ENCODE measurements around the gene SORCS2.

Gene SORCS2

DNA sequence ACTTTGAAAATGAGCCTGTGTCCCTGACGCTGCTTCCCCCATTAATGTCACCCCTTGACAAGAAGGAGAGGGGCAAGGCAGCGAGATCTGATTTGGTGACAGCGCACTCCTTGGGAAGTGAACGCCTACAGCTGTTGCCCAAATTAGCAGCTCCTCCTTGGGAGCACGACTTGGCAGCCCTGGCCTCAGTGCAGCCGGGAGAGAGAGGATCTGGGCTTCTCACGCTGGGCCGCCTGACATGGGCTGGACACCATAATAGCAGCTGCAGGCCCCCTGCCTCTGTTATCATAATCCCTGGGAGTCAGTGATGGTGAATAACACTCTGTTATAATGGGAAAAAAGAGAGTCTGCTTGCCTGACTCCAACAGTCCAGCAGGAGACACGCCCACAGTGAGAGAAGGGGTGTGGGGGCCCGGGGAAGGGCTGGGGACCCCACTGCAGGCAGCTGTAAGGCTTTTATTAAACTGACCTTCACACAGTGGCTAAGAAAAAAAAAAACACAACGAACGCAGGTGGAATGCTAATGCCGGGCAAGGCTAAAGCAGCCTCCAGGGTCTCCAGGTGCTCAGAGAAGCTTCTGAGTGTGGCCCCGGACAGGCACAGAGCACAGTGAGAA, 169.1 kb downstream of the SORCS2 start:
- no peak for DNase-seq

DNA sequence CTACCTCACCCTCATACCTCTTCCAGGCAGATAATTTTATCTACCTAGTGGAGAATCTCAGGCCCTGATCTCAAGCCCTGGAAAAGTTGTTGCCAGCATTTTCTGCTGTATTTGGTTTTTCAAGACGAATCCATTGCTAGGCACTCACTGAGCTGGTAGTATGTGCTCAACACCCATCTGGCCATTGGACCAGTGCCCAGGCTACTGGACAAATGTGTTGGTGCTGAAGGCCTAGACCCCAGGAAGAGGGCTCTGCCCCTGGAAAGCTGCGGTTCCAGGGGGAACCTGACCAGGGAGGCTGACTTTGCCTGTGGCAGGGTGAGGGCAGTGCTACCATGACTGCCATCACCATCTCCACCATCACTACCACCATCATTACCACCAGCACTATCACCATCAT, 170.0 kb downstream of the SORCS2 start:
- no peak for DNase-seq

DNA sequence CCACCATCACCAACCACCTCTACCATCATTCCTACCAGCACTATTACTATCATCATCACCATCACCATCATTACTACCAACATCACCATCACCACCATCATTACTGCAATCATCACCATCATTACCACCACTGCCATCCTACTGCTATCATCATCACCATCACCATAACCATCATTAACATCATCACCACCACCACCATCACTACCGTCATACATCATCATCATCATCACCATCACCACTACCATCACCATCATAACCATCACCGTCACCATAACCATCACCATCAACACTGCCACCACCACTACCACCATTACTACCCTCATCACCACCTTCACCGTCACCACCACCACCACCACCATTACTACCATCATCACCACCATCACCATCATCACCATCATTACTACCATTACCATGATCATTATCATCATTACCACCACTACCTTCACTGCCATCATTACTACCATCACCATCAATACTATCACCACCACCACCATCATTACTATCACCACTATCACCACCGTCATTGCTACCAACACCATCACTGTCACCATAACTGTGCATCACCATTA, 170.6 kb downstream of the SORCS2 start:
- no peak for DNase-seq

DNA sequence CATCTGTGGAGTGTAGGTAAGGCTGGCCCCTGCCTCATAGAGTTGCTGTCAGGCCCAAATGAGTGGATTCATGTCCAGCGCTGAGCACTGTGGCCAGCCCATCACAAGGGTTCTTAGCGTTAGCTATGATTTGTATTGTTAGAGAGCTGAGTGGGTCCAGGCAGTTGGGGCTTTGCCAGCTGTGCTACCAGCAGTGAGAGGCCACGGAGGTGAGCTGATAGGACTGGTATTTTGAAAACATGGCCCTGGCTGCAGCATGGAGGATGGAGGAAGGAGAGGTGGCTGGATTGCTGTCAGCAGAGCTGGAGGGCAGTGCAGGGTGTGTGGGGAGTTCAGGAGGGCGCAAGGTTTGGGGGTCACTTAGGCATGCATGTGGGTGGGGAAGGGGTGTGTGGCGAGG, 172.6 kb downstream of the SORCS2 start:
- no peak for DNase-seq

DNA sequence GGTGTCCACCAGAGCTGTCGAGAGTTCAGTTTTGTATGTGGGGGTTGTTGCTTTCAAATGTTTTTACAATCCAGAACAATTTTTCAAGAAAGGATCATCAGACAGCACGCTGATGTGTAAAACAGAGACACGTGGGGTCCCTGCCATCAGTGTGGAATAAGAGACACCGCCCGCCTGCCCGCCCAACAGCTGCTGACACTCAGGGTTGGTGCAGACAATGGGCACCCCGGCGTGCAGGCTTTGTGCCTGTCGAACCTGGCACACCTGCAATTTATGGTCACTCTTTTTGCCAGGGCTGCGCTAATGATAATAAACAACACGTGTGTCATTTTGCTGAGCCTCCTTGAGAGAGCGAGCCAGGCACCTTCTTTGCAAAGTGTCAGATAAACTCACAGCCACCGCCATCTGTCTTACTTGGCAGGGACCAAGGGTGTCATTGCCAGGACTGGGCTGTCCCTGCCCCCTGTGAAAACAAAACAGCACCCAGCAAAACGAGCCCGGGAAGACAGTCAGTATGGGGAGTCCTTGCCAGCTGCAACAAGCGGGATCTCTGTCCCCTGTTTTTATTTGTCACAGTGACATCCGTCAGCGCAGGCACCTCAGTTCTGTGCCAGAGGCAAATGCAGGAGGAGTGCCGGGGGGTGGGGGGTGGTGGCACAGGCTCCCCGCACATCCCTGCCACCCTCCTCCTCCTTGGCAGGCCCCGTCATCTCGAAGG, 173.3 kb downstream of the SORCS2 start:
- DNase-seq: no peak

DNA sequence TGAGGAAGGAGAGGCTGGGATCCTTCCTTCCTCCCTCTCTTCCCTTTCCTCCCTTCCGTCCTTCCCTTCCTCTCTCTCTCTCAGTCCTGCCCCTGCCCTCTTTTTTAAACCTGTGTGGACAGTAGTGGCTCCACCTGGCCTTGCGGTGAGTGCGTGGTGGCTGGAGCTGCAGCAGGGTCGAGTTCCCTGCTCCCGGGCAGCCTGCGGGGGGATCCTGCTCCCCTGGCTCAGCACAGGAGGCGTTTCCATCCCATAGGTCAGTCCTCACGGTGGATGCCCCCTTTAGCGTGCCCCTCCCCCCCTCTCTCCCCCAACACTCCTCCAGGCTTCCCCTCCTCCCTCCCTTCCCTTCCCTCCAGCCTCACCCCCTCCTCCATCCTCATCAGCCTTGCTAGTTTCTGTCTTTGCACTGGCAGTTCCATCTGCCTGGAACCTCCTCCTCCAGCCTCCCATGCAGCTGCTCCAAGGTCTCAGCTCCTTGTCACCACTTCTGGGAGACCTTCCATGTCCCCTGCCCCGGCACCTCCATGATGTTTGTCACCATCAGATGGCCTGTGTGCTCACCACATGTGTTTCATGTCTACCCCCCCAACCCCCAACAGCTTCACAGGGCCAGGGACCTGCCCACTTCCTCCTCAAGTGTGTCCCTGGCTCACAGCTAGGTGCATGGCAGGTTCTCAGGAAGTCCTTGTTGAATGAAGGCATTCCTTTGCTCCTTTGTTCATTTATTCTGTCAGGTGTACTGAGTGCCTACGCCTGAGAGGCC, 174.0 kb downstream of the SORCS2 start:
- no peak for DNase-seq

DNA sequence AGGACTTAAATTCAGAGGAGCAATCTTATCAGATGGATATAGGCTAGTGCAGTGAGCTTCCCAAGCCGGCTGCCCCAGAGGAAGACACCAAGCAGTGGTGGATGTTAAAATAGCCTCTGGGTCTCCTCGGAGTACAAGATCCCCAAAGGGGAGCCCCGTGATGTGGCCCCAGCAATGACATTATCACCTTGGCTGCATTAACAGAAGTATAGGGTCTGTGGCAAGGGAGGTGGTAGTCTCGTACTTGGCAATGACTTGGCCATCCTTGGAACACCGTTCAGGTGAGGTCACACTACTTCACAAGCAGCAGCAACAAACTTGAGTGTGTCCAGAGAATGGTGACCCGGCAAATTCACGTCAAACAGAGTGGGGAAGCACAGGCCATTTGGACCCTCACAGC, 174.6 kb downstream of the SORCS2 start:
- DNase-seq: no peak

DNA sequence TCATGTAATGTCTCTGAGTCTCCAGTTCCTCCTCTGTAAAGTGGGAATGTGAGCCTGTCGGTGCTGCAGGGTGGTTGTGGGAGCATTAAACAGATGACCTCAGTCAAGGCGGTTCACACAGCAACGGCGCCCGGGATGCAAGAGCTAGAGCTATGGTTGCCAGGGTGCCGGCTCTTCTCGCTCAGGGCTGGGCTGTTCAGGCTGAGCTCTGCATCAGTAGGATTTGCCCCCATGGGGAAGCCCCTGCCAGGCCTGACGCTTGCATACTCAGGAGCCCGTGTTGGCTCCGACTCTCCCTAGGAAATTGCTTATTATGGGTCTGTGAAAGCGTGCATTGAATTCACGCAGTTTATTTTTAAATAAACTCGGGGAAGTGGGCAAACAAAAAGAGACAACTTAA, 175.1 kb downstream of the SORCS2 start:
- DNase-seq: no peak

DNA sequence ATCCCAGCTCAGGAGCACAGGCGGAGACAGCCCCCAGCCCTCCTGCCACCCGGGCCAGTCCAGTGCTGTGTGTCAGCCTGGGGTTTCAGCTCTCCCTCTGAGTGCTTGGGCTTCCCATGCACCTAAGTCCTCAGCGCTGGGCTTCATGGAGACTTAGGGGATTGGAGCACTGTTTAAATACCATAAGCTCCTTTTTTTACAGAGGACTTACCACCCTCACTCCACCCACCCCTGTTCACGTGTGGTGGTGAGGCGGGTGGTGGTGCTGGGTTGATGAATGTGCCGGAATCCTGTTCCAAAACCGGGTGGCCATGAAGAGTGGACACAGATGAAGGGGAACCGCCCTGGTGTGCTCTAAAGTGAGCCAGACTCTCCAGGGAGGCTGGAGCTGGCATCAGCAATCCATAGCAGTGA, 175.5 kb downstream of the SORCS2 start:
- DNase-seq: no peak

DNA sequence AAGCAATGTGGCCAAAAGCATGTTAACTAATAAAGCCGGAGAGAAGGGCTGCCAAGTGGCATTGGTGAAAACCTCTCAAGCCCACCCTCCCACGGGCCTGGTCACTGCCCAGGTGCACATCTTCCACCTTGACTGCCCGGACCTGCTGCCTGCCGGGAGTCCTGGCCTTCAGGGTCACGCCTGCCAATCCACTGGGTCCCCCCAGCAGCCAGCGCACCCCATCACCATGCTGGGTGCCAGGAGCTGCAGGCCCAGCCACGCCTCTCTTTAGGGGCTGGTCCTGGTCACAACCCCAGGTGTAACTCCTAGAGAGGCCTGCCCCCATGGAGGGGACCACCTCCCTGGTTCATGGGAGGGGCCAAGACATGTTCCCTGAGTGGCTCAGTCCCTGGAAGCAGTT, 176.0 kb downstream of the SORCS2 start:
- DNase-seq: no peak

DNA sequence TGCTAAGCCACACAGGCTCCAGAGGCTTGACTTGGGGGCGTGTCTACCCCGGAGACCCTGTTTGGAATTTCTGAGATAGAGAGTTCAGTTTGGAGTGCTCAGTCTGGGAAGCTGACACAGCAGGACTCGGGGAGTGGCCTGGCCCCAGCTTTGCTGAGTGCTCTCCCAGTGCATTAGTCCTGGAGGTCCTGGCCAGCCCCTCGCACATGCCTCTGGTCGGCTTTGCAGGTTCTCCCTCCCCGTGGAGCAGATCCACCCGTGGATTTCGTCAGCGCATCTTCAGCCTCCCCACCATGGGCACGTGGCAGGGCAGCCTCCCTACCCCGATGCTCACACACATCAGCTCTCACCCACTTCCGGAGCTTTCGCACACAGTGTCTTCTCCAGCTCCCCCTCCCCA, 177.2 kb downstream of the SORCS2 start:
- DNase-seq: no peak

DNA sequence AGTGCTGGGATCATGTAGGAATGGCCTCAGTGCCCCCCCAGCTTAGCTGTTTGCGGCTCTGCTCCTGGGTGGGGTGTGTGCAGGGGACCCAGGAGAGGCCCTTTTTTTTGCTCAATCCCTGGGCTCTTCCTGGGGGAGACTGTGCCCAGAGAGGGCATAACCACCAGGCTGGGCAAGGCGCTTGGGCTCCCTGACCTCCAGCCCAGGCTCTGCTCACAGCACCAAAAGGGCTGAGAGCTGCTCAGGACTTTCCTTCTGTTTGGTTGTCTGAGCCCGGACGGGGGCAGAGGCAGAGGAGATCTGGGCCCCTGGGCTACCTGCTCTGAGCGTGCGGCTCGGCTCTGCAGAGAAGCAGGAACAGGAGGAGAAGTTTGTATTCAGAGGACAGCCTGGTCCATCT, 177.7 kb downstream of the SORCS2 start:
- no peak for DNase-seq

DNA sequence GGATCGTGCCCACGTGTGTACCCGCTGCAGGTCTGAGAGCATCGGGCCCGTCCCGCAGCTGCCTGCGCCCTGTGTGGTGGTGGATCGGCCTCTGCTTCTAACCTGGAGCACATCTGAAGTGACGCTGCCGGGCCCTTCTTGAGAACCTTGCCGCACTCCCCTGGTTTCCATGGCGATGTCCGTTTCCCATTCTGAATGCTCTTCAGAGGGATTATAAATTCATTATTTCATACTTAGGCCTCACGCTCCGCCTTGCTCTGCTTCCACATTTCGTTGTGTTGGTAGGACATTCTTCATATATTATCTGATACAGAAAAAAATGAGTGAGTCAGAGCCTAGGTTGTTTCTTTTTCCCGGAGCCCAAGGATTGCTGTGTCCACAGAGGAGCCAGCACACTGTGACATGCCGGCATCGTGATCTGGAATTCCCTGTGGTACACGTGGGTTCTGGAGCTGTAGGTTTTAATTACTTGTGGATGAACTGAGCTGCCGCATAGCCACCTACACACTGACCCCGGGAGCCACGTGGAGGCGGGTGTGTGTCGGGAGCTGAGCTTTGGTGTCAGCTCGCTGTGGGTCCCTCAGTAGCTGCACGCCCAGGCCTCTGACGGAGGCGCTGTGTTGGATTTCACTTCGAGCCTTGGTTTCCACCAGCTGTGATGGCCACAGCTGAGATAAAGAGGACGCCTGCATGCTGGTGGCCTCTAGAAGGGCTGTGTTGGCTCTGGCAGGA, 179.0 kb downstream of the SORCS2 start:
- no peak for DNase-seq

DNA sequence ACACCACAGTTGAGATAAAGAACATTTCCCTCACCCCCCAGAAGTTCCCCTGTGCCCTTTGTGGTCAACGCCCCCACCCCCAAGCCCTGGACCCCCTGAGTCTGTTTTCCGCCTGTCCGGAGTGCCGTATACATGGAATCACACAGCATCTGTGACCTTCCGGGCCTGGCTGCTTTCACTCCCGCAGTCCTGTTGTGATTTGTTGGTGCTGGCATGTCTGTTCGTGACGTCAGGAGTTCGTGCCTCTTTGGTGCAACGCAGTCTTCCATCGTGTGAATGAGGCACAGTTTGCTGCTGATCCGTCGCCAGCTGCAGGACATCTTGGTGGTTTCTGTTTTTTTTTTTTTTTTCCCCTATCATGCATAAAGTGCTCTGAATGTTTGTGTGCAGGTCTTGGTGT, 180.3 kb downstream of the SORCS2 start:
- DNase-seq: no peak

DNA sequence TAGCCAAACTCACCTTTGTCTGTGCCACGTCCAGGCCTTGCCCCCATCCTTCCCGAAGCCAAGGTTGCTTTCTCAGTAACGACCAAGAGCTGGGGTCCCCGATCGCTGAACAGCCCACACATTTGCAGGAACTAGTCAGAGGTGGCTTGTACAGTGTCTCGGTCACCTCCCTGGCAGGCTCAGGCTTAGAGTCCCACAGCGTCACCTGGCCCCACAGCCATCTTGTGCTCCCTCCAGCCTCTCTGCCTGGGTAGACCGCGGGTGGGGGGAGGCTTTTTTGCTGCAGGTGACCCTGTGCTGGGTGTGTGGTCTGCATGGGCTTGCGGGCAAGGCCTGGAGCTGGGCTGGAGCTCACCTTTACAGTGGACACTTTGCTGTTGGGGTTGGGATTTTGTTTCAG, 182.2 kb downstream of the SORCS2 start:
- no peak for DNase-seq

DNA sequence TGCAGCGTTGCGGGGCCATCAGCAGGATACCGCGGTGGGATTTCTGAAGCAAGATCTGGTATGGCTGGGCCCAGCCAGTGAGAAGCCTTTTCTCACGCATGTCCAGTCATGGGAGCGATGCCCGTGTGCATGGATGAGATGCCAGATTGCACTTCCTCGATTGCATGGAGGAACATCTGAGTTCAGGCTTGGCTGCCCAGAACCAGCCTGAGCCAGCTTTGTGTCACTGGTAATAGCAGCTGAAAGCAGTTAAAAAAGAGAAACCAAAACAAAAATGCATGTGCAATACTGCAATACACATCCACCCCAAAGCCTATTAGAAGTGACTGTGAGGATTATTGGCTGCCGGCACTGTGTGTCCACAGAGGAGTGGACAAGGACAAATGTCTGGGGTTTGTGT, 183.1 kb downstream of the SORCS2 start:
- DNase-seq: no peak

DNA sequence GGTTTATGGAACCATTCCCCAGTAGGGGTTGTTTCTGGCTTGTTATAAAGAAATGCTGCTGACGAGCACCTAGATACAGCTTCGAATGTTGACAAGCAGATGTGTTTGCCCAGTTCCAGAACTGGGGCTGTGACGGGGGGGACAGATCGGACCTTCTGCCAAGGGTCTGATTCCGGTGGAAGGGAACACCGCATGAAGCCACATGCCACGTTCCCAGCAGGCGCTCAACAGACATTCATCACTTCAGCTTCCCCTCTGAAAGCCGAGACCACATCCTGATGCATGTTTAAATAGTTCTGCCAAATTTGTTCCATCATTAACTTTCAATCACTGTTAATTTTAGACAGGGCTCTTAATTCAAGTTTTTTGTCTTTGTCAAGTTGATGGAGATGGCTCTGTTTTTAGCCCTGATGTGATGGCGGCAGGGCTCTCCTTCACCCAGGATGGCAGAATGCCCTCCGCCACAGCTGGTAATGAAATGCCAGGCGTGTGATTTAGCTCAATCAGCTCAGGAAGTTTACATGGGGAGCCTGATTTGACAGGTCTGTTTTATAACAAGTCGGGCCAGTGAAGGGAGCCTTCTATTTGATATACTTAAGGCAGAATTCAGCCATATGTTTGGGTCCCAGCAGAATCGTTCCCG, 185.0 kb downstream of the SORCS2 start:
- DNase-seq: no peak

DNA sequence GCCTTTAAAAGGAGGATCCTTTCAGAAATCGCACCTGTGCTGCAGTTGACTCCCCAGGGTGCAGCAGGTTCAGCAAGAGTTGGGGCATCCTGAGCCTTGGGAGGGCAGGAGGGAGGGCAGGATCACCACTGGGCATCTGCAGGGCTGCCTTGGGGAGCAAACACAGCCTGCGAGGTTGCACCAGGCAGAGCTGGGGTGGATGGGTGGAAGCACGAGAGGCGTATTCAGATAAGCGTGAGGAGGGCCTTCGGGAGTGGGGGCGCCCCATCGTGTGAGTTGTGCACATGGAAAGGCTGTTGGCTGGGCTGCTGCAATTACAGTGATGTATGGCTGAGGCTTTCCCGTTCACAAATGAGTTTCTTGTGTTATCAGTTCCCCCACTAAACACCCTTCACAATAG, 186.8 kb downstream of the SORCS2 start:
- DNase-seq: no peak

DNA sequence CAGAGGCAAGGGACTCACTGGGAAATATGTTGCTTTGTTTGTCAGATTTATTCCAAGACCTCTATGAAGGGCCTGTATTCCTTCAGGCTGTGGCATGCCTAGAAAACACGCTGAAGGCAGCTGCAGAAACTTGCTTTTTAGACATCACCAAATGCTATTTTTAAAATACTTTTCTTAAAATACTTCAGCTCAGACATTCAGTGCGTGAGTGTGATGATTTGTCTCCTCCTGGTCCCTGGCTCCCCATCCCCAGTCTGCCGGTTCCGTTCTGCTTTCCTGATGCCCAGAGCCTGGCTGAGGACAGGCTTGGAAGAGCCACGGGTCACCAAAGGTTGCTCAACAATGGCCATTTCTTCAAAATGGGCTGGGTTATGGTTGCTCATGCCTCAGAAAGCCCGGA, 187.4 kb downstream of the SORCS2 start:
- DNase-seq: no peak

DNA sequence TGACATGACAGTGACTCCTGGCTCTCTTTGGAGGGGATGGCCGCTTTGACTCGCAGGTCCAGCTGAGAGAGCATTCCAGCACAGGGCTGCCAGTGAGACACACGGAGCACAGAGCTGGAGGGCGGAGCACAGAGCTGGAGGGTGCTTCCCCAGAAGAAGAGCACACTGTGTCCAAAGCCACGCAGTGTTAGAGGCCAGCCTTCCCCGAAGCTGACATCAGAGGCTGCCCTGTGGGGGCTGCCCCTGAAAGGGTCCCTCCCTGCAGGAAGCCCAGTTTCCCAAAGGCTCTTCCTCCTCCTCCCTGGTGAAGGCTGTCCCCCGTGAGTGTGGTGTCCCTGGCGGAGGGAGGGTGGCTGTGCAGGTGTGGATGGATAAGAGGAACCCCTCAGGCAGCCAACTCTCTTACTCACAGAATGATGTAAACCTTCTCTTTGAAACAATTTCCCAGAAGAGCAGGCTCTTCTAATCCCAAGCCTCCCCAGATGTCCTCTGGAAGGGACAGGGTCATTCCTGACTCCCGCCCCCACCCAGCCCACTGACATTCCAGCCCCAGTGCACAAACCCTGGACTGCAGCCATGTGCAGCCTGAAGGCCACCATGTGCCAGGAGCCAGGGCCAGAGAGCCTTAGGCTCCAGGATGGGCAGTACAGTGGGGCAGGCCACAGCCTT, 189.0 kb downstream of the SORCS2 start:
- DNase-seq: no peak

DNA sequence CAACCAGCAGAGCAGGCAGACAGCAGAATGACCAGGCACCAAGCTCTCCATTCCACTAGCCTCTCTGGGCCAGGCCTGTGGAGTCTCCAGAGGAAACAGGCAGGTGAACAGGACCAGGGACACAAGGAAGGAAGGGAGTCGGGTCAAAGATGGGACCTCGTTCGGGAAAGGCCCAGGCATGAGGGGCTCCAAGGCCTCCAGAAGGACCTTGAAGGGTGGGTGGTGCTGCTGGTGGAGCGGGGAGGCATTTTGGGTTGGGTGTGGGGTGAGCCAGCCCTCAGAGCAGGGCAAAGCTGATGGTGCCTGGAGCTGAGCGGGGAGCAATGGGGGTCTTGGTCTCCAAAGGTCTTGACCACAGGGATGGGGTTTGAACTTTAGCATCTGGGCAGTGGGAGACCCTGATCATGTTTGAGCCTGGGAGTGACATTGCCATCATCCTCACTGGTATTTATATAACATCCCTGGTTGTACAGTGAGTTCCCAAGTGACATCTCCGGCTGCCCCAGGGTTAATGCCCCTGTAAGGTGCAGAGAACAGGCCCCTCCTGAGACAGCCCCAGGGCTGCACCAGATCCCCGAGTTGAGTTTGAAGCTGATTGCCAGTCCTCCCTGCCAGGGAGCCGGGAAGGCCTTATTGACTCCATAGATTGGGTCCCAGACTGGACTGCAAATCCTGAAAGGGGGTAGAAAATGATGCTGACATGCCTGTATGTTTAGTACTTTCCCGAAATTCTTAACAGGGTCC, 189.7 kb downstream of the SORCS2 start:
- no peak for DNase-seq

Data from stimulated activated CD4-positive, alpha-beta T cell treated with anti-CD3 and anti-CD28 coated beads, Interleukin-2, amount 100 ng/mL, for 48 hours (primary cell).